H7 (cell line): ENCODE measurements around the gene CREB5. TPM values are rescaled to one million over a fixed set of nuclear protein-coding genes. Genes with fewer than 3 reads are reported as not detected.
A peak's percentile ranks its signal among the peaks of the same experiment; 100 is the strongest.

Source experiments
- DNase-seq: peaks from one replicate; pipeline ENCODE4 v3.0.0; 2012
- H3K27me3 ChIP-seq: 2 replicates; pipeline ENCODE4 v1.6.0; 2011; ENCODE audit warnings: mild to moderate bottlenecking, low read length; ENCODE audit not compliant: control insufficient read depth, insufficient read depth
- H3K36me3 ChIP-seq: replicated peaks from 2 replicates; pipeline ENCODE4 v1.5.1; 2011; ENCODE audit warnings: low read length; ENCODE audit not compliant: control insufficient read depth, insufficient read depth
- H3K4me3 ChIP-seq: 2 replicates; pipeline ENCODE4 v1.5.1; 2011; ENCODE audit warnings: low read depth, mild to moderate bottlenecking, control low read depth, low read length, moderate library complexity; ENCODE audit not compliant: insufficient read depth
- total RNA-seq: library from RNA; depleted of rRNA; stranded (reverse); fragments of >200 nt; shearing (Covaris generic); gene quantifications from 2 replicates; pipeline ENCODE4 v1.2.3, GENCODE V29; 2014

Gene CREB5
- total RNA-seq, 1 experiment from 2014 or later = 1.8 TPM

DNA sequence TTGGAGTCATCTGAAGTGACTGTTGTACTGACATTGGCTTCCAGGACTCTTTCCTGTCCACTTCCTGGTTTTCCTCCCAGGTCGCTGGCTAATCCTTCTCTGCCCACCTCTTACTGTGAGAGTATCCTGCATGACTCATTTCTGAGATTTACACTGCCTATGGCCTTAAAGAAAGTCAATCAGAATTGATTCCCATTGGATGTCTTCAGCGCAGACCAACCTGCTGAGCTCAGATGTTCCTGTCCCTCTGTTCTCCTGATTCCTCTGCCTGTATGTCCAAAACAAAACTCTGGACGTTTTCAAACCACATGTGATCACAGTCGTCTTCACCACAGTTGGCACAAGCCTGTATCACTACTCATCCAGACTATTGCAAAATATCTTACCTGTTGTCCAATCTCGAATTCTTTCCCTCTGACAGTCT lies 262.1 kb downstream of the CREB5 start:
- DNase-seq = no peak
- H3K4me3 ChIP-seq = no peak overlapping the region
- H3K27me3 ChIP-seq = no peaks in the 10 kb centered on the region
- H3K36me3 ChIP-seq = no peaks in the 10 kb centered on the region

DNA sequence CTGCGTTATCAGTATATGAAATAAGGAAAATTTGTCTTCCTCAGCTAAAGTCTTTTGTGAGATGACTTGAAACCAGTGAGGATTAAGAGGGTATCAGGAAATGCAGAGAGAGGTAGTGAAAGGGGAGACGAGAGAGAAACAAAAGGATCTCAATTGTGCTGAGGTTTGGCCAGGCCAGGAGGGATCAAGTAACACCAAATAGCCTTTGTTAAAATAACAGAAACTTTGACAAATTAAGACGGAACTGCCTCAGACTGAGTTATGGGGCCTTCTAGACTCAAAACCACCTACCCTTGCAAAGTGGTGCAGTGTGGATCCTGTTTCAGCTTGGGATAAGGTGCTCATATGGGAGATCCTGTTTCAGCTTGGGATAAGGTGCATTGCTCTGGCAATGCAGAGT lies 263.1 kb downstream of the CREB5 start:
- no peak for DNase-seq
- H3K4me3 ChIP-seq = no peak overlapping the region
- no peaks in the 10 kb centered on the region for H3K36me3 ChIP-seq
- H3K27me3 ChIP-seq = no peaks in the 10 kb centered on the region

DNA sequence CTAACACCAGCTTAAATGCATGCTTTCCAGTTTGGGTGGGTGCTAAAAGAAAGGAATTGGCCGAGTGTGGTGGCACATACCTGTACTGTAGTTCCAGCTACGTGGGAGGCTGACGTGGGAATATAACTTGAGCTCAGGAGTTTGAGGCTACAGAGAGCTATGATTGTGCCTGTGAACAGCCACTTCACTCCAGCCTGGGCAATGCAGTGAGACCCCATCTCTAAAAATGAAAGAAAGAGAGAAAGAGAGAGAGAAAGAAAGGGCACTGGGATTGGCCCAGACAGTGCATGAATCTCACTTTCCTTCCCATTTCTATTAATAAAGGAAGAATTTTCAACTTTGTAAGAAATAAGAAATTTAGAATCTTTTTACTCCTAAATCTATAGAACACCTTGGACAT lies 265.4 kb downstream of the CREB5 start:
- Histone ChIP-seq H3K4me3 (no peak overlapping the region), H3K27me3 (no peaks in the 10 kb centered on the region), H3K36me3 (no peaks in the 10 kb centered on the region)
- no peak for DNase-seq

DNA sequence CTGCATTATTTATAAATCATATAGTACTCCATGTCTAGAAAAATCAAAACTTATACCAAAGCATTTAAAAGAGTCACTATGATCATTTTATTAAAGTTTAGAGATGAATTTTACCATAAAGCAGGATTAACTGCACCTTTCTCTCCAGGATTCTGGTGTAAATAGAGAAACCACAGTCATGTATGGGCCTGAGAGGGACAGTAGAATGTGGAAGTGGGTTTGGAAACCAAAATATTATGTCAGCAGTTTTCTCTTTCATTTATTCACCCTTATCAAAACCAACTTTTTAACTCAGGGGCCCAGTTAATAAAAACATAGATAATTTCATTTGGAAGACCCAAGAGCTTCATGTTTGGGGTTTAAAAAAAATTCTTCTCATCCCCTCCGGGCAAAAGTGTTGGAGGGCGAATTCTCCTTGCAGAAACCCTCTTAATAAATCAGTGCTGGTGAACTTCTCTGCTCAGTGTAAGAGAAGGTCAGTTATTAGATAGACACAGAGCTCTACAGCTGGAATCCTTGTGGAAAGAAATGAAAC lies 266.2 kb downstream of the CREB5 start:
- Histone ChIP-seq H3K36me3 (no peaks in the 10 kb centered on the region), H3K27me3 (no peaks in the 10 kb centered on the region), H3K4me3 (no peak overlapping the region)
- DNase-seq = no peak

DNA sequence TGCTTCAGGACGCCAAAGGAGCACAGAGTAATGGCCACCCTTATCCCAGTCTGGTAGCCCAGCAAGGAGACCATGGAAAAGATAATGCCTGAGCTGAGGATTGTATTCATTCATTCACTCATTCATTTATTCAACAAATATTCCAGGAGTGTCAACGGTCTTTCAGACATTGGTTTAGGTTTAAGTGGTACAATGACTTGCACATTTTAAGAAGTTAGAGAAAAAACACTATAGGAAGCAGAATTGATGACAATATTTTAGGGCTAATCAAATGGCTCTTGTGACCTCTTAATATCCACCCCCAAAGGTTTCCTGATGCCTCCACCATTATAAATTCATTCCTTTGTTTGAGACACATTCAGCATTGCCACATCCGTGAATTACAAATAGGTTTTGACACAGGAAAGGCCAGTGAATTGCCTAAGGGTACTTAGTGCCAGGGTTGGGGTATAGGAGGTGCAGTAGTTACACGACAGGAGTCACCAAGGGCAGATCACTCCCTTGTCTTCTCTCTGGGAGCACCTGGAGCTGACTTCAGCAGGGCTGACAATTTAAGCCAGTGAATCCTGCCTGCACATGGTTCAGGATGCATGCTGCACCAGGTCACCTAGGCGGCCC lies 269.5 kb downstream of the CREB5 start:
- no peaks in the 10 kb centered on the region for H3K36me3 ChIP-seq
- H3K4me3 ChIP-seq = no peak overlapping the region
- DNase-seq = no peak
- no peaks in the 10 kb centered on the region for H3K27me3 ChIP-seq

DNA sequence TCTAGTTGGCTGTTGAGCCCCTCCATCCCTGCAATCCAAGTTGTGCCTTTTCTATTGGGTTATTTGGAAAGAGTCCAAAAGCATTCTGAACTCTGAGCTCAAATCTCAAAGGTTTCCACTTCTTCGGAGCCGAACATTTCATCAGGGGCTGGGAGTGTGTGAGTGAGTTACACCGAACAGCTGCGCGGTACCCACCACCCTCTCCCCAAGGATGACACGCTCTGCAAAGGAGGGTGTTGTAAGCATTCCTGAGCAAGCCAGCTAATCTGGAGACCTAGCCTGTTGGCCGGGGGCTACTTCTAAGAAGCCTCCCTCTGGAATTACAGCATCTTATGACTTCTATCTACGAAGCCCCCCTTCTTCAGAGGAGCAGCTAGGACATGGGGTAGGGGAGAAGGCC lies 270.5 kb downstream of the CREB5 start:
- no peak for DNase-seq
- H3K4me3 ChIP-seq = no peak overlapping the region
- H3K36me3 ChIP-seq = no peaks in the 10 kb centered on the region
- no peaks in the 10 kb centered on the region for H3K27me3 ChIP-seq

- no peaks in the 10 kb centered on the region for H3K27me3 ChIP-seq
- no peaks in the 10 kb centered on the region for H3K36me3 ChIP-seq
- H3K4me3 ChIP-seq = no peak overlapping the region
- no peak for DNase-seq
Observed at GRCh38 chr7:28684650-28685241, 272.4 kb downstream of the CREB5 start.

DNA sequence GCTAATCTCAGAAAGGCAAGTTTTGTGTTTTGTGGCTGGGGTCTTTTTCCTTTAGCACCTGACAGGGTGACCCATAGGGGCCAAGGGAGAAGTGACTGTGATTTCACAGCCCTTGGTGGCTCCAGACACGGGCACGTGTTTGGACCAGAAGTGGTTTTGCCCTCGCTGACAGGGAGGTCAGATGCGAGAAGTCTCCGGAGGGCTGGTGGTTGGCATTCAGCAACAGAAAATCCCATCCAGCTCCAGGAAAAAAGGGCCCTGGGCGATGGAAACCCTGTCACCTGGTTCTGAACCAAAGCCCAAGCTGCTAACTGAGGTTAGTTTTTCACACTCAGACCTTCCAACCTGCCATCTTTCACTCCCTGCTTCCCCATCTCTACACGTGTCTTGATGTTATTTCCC lies 272.9 kb downstream of the CREB5 start:
- no peaks in the 10 kb centered on the region for H3K36me3 ChIP-seq
- no peak overlapping the region for H3K4me3 ChIP-seq
- no peaks in the 10 kb centered on the region for H3K27me3 ChIP-seq
- no peak for DNase-seq

DNA sequence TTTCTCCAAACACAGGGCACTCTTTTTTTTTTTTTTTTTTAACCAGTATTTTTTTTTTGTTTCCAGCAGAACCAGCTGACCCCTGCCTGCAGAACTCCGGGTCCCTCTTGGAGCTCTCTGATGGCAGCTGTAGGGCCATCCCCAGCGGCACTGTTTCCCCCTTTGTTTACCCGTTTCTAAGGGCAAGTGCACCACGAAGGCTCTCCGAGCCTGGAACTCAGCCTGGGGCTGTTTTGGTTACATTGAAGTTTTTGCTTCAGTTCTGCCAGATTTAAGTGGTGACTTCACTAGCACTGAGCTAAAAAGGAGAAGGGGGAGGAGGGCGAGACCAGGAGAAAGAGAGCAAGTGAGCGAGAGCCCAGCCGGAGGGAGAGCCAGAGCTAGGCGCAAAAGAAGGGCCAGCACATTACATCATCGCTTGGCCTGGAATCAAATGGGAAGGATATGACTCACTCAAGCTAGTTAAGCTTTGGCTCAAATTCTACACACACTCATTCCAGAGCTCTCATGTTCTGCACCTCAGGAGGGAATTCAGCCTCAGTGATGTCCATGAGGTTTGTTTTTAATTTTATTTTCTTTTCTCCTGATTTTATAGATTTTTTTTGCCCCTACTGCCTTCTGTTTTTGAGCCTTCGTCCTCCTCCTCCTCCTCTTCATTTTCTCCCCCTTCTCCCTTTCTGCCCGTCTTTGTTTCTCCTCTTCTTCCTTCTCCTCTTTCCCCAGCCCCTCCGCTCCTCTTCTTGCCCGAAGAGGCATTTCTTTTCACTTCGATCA lies 273.5 kb downstream of the CREB5 start:
- H3K4me3 ChIP-seq = peak overlapping the region; percentile 39
- H3K27me3 ChIP-seq = no peaks in the 10 kb centered on the region
- DNase-seq = peak; percentile 32
- H3K36me3 ChIP-seq = no peaks in the 10 kb centered on the region

- no peaks in the 10 kb centered on the region for H3K27me3 ChIP-seq
- peak overlapping the region; percentile 39 for H3K4me3 ChIP-seq
- DNase-seq = peak; percentile 43
- H3K36me3 ChIP-seq = no peaks in the 10 kb centered on the region
Observed at GRCh38 chr7:28686418-28686800, 274.1 kb downstream of the CREB5 start.

DNA sequence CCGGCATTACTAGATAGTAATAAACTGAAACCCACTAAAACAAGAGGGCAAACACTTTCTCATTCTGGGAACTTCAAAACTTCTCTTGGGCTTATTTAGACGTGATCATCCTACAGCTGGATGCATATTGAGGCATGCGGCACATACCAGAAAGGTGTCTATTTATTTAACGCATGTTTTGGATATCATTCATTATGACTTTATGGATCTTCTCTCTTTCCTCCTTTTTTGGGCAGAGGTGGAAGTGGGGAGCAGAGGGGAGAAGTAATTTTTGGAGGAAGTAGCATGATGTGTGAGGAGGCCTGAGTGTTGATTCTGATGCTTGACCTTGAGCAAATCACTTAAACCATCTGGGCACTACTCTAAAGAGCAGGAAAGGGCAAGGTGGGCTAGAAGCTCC lies 275.2 kb downstream of the CREB5 start:
- Histone ChIP-seq H3K36me3 (no peaks in the 10 kb centered on the region), H3K27me3 (no peaks in the 10 kb centered on the region), H3K4me3 (no peak overlapping the region)
- DNase-seq = no peak

GRCh38 chr7:28688174-28688573 lies 275.9 kb downstream of the CREB5 start:
- H3K4me3 ChIP-seq = no peak overlapping the region
- H3K27me3 ChIP-seq = no peaks in the 10 kb centered on the region

DNA sequence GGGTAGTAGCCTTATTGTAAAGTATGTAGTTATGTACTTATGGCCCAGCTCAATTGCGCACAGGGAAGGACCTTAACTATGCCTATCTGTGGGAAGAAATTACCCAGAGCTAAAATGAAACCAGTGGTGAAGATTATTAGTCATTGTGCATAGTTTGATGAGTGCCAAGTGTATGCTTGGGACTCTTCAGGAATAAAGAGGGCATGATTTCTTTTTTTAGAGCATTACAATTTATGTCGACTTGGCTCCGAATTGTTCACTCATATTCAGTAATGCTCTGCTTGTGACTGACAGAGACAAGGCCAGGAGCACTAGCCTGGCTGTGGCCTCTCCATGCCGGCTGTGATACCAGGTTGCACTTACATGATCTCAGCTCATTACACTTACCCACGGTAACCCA lies 276.3 kb downstream of the CREB5 start:
- no peak overlapping the region for H3K4me3 ChIP-seq
- H3K36me3 ChIP-seq = no peaks in the 10 kb centered on the region
- DNase-seq = no peak
- H3K27me3 ChIP-seq = no peaks in the 10 kb centered on the region

More at GRCh38 chr7:28688174-28688573, 275.9 kb downstream of the CREB5 start:
- H3K36me3 ChIP-seq = no peaks in the 10 kb centered on the region
- no peak for DNase-seq

DNA sequence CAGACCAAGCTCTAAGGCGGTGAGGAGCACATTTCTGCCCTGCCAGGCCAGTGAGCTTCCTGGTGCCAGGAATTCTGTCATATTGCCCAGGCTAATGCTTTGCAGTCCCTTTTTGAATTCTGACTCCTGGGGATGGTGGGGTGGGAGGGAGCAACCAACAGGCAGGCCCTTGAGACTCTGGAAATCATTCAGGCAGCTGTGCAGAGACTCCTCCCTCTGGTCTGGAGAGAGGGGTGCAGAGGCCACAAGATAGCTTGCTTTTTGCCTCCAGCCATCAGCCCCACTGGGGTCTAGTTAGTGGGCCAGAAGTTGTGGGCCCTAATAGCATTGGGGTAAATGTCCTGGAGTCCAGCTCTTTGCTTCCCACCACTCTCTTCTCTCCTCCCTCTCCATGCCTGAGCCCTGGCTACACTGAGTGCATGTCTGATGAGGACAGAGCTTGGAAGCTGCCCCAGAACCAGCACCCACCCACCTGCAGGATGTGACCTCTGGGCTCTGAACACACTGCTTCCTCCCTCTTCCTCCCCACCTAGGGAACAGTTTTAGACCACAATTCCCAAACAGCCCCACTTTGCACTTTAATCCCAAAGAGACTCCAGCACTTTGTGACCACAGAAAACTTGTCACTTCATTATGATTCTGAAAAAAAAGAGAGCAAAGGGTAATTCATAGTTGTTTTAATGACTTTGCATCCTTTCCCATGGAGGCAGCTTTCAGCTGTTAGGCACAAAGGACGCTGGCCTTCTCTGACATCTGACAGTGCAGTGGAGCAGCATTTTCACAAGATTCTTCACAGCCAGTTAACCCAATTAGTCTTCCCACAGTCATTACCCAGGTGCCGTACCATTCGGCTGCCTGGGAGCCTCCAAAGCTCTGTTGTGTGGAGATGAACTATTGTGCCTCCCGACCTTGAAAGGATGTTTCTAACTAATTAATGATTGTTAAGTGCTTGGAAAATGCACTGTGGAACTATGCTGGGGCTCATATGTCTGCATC lies 283.3 kb downstream of the CREB5 start:
- H3K27me3 ChIP-seq = no peaks in the 10 kb centered on the region
- H3K36me3 ChIP-seq = no peaks in the 10 kb centered on the region
- no peak overlapping the region for H3K4me3 ChIP-seq
- no peak for DNase-seq
